GM19035 (cell line): ENCODE results near the gene MAPKAPK5.
A peak's percentile ranks its signal among the peaks of the same experiment; 100 is the strongest.
"Not testable (repeated sequence)": the region's sequence is repeated elsewhere in the genome, so short reads cannot be mapped to it uniquely, and the experiment has no call there.

Experiments
- ATAC-seq: cut with Tn5 transposase; IDR thresholded peaks from one replicate; pipeline ENCODE4 v1.9.1; 2021; ENCODE audit not compliant: unreplicated experiment

The MAPKAPK5 gene

DNA sequence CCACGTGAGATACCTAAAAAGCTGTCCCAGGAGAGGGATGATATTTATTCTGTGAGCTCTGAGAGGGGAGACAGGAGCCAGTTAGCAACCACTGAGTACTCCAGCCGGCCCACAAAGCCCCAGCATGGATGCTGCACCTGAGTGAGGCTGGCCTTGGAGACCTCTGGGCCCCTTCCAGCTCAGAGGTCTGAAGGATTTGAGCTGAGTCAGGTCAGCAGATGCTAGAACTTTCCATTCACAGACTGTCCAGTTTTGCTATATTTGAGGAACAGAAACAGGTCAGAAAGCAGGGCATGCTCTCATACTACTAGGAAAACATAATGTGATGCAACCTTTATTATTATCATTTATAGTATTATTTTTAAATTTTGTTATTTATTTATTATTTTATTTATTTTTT lies 15.0 kb upstream of the MAPKAPK5 start:
- no peak for ATAC-seq

DNA sequence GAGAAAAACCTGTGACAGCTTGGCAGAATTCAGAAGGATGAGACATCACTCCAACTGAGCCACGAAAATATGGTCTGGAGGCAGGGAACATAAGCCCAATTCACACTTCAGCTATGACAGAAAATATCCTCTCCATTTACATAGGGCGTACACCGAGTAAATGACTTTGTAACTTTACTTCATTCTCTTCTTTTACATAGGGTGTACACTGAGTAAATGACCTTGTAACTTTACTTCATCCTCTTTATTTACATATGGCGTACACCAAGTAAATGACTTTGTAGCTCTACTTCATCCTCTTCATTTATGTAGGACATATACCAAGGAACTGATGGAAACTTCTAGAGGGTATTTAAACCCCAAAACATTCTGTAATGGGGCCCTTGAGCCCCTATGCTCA lies 14.1 kb upstream of the MAPKAPK5 start:
- ATAC-seq, result no peak

DNA sequence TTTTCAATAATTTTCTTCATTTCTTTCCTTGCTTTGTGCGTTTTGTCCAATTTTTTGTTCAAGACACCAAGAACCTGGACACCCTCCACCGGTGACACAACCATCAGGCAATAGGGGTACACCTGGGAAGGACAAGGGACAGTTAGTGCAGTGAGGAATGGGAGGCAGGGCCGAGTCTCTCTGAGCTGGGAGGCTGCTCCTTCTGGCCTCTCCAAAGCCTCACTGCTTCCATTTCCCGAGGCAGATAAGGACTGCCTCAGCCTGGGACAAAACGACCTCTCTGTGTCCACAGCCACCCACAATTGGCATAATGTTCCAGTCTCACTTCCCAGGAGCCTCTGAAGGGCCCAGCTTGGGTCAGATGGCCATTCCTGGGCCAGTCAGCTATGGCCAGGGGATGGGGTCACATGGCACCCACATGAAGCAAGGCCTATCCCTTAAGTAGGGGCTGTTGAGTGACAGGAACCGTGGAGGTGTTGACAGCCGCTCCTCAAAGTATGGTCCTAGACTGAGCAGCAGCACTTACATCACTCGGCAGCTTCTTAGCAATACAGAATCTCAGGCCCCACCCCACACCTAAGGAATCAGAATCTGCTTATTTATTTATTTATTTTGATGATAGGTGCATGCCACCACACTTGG lies 13.6 kb upstream of the MAPKAPK5 start:
- ATAC-seq, result no peak

DNA sequence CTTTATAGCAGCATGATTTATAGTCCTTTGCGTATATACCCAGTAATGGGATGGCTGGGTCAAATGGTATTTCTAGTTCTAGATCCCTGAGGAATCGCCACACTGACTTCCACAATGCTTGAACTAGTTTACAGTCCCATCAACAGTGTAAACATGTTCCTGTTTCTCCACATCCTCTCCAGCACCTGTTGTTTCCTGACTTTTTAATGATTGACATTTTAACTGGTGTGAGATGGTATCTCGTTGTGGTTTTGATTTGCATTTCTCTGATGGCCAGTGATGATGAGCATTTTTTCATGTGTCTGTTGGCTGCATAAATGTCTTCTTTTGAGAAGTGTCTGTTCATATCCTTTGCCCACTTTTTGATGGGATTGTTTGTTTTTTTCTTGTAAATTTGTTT lies 12.4 kb upstream of the MAPKAPK5 start:
- not testable (repeated sequence) for ATAC-seq

DNA sequence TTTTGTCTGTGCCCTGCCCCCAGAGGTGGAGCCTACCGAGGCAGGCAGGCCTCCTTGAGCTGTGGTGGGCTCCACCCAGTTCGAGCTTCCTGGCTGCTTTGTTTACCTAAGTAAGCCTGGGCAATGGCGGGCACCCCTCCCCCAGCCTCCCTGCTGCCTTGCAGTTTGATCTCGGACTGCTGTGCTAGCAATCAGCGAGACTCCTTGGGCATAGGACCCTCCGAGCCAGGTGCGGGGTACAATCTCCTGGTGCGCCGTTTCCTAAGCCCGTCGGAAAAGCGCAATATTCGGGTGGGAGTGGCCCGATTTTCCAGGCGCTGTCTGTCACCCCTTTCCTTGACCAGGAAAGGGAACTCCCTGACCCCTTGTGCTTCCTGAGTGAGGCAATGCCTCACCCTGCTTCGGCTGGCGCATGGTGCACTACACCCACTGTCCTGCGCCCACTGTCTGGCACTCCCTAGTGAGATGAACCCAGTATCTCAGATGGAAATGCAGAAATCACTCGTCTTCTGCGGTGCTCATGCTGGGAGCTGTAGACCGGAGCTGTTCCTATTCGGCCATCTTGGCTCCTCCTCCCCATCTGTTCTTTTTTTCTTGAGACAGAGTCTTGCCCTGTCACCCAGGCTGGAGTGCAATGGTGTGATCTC lies 7.2 kb upstream of the MAPKAPK5 start:
- not testable (repeated sequence) for ATAC-seq

DNA sequence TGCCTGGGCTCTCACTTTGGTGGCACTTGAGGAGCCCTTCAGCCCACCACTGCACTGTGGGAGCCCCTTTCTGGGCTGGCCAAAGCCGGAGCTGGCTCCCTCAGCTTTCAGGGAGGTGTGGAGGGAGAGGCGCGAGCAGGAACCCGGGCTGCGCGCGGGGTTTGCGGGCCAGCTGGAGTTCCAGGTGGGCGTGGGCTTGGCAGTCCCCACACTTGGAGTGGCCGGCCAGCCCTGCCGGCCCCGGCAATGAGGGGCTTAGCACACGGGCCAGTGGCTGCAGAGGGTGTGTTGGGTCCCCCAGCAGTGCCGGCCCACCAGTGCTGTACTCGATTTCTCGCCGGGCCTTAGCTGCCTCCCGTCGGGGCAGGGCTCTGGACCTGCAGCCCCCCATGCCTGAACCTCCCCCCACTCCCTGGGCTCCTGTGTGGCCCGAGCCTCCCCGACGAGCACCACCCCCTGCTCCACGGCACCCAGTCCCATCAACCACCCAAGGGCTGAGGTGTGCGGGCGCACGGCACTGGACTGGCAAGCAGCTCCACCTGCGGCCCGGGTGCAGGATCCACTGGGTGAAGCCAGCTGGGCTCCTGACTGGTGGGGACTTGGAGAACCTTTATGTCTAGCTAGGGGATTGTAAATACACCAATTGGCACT lies 6.4 kb upstream of the MAPKAPK5 start:
- not testable (repeated sequence) for ATAC-seq

DNA sequence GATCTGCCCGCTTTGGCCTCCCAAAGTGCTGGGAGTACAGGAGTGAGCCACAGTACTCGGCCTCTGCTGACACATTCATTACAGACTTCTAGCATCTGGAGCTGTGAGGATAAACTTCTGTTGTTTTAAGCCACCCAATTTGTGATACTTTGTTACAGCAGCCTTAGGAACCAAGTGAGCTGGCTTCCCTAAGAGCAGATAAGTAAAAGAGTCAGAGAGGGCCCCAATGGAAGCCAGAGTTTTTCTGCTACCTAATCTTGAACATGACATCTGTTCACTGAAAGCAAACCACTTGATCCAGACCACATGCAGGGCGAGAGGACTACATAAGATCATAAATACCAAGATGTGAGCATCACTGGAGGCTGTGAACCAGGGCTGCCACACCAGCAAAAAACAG lies 3.7 kb upstream of the MAPKAPK5 start:
- no peak for ATAC-seq

DNA sequence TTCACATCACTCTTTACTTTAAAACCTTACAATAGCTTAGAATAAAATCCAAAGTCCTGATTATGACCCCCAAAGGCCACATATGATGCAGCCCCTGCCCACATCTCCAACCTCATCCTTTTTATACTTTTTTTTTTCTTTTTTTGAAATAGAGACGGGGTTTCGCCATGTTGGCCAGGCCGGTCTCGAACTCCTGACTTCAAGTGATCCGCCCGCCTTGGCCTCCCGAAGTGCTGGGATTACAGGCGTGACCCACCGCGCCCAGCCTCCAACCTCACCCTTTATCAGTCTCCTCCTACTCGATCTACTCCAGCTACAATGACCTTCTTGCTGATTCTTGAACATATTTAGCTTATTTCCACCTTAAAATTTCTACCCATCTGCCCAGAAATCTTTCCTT lies 1.2 kb upstream of the MAPKAPK5 start:
- no peak for ATAC-seq

DNA sequence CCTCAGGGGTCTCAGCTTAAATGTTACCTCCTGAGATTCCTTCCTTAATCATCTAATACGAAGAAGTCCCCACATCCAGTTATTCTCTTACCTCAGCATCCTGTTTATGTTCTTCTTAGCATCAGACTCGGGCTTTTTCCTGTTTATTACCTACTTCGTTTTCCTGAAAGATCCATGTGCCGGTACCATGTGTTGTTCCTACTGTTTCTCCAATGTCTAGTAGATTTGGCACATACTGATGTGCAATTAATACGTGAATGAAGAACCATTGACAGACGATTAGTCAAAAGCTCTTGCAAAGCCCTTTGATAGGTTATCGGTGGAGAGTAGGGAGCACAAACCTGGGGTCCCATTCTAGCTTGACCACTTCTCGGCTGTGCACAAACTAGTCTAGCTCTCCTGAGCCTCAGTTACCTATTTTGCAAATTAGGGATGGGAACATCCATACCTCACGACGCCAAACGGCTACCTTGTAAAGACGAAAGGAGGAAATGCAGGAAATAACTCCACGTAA lies 735 bp upstream of the MAPKAPK5 start:
- ATAC-seq, result peak; percentile 8

DNA sequence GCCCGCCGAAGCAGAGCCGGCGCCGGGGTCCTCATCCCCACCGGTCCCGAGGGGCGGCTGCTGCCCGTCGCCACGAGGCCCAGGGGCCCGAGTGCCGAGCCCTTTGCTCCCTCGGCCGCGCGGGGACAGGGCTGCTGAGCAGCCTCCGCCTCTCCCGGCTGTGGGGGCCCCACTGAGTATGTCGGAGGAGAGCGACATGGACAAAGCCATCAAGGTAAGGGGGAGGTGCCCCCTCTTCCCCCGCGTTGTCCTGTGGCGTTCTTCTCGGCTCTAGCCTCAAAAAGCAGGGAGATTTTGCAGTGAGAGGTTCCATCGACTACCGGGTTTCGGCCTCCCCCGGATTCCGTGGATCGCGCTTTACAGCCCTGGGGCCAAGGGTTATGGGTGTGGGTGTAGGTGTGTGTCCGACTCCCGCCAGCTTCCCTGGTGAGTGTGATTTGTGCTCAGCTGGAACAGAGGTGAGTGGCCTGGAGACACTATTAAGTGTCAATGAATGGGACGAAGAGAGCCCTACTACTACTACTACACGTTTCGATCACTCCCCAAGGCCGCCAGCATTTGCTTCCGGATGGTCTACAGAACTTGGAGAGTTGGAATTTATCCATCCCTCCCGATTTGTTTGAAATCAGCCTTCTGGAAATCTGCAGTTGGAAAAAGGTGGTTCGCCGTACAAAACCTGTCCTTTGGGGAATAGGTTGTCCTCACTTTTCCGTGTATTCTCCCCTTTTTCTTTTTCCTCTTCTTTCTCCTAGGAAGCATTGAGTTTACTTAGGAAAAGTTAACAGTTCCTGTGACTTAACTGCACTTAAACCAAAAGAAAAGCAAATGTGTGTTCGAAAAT lies 748 bp downstream of the MAPKAPK5 start:
- ATAC-seq, result peak; percentile 23

DNA sequence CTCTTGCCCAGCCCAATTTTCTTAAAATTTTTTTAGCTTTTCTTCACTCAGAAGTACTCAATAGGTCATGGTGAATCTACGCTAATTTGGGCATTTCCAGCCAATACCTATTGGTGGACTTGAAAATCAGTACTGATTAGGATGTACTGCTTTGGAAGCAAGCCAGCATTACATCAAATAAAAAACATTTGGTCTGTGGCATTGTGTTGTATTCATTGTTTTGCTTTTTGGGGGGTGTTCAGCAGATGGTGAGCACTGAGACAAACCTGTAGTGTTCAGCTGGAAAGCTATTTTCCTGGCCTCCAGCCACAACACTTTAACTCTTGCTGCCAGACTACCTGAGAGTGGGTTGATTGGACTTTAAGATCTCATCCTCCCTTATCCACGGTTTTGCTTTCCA lies 4.0 kb downstream of the MAPKAPK5 start:
- ATAC-seq, result no peak

DNA sequence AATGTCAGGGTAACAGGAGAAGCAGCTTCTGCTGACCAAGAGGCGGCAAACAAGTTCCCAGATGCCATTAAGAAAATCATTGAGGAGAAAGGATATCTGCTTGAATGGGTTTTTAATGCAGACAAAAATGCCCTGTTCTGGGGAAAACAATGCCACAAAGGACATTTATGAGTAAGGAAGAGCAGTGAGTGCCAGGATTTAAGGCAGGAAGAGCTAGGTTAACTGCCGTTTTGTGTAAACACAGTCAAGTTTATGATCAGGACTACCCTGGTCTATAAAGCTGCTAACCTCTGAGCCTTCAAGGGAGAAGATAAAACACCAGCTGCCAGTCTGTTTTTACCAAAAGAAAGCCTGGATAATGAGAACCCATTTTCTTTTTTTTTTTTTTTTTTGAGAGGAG lies 8.5 kb downstream of the MAPKAPK5 start:
- ATAC-seq, result no peak

DNA sequence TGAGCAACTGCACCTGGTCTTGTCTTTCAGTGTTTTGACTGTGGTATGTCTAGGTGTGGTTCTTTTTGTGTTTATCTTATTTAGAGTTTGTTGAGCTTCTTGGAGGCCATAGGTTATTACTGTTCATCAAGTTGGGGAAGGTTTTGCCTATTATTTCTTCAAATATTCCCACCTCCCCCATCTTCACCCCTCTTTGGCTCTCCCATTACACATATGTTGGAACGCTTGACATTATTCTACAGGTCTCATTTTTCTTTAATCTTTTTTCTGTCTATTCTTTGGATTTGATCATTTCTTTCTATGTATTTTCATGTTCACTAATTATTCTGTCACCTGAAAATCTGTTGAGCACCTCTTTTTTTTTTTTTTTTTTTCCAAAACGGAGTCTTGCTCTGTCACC lies 16.2 kb downstream of the MAPKAPK5 start:
- no peak for ATAC-seq

DNA sequence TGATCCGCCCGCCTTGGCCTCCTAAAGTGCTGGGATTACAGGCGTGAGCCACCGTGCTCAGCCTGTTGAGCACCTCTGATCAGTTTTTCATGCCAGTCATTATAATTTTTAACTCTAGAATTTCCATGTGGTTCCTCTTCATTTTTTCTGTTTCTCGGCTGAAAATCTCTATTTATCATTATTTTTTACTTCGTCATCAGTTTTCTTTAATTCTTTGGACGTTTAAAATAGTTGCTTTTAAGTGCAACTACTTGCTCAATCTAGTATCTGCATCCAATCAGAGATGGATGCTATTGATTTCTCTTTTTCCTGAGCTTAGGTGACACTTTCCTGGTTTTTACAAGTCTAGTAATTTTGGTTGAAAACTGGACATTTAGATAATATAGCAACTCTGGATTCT lies 16.8 kb downstream of the MAPKAPK5 start:
- no peak for ATAC-seq

DNA sequence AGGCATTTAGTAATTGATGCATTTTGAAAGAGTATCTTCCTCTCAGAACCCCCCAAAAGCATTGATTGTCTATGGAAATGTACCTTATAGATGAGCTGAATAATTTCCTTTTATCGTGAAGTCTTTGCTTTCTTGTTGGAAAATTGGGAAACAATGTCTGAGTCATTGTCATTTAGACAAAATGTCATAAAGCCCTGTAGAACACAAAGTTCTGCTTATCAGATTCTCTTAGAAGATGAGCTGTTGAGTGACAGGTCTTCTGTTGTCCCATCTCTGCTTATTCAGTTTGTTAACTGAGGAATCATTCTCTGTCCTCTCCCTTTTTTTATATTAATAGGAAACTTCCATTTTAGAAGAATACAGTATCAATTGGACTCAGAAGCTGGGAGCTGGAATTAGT lies 22.9 kb downstream of the MAPKAPK5 start:
- no peak for ATAC-seq

DNA sequence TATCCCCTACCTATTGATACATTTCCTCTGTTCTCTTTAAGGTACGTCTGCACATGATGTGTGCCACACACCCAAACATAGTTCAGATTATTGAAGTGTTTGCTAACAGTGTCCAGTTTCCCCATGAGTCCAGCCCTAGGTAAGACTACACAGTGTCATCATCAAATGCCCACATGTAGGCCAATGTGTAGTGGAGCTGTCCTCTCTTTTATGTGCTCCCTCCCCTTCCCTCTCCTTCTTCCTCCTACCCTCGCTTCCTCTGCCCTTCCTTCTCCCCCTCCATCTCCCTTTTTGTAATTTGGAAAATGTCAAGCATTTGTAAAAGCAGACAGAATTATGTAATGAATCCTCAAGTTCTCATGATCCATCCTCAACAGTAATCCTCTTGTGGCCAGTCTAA lies 25.5 kb downstream of the MAPKAPK5 start:
- ATAC-seq, result no peak

DNA sequence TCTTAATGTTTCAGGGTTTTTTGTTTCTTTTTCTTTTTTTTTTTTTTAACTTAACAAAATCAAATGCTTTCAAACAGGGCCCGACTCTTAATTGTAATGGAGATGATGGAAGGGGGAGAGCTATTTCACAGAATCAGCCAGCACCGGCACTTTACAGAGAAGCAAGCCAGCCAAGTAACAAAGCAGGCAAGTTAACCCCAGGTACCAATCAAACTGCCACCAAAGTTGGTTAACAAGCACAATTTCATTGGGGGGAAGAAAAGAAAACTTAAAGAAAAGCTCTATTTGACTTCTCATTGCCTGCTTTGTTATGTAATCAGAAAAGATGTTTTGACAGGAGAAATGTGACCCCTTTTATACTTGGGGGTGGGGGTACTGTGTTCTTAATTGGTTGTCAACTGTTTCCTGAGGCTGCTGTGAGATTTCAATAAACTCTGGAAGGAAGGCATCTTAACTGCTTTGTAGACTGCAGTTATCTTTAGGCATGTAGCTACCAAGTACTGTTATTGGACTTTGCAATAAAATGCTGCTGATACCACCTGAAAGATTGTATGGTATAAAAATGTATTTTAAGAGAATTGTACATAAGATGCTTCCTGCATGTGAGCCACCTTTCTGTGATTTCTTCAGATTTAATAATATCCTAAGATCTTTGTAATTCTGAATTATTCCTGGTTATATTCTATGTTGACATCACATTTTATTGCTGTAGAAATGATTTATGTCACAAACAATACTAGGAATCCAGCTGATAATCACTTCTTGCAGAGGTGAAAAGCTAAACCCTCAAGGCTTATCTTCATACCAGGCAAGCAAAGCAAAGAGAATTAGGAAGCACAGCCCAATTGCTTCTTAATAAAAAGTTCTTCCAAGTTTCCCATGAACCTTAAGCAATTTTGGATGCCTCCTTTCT lies 26.9 kb downstream of the MAPKAPK5 start:
- ATAC-seq, result no peak

DNA sequence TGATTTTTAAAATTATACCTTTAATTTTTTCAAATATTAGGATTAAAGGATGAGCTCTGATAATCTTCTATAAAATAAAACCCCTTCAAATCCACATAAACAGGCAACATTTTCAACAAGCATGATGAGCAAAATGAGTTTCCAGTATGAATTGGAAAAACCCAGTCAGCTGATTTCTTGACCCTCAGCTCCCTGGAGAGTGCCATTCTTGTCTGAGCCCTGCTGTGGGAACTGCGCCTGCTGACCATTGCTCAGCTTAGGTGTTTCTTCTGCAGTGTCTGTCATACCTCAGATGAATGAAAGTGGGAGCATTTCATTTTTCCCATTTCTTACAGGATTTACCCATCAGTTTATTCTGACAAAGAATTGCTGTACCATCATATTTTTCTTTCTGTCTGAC lies 27.6 kb downstream of the MAPKAPK5 start:
- ATAC-seq, result no peak

DNA sequence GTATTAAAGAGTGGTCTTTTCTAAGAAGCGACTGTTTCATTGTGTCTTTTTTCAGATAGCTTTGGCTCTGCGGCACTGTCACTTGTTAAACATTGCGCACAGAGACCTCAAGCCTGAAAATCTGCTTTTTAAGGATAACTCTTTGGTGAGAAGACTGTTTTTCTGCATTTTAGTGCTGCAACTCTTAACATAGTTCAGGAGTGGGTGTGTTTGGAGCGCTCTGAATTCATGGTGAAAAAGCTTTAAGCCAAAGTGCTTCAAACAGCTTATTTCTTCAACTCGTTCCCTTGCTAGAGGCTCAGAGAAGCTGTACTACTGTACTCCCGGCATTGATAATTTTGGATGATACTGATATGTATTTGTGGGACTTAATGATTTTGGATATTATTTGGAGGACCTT lies 28.2 kb downstream of the MAPKAPK5 start:
- ATAC-seq, result no peak

DNA sequence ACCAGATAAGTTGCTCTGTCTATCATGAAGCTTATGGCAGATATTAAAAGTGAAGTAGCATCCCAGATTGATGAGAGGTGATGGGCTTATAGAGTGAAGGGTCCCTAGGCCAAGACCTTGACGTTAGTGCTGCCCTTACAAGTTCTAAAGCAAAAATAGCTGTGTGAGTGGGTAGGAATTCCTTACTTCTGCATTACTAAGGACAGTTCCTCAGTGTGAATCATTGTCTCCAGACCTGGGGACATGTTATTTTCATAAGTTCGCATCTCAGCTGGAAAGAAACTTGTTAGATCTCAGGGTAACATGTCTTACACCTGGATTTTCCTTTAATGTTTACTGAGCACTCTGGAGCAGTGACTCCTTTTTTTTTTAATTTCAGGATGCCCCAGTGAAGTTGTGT lies 28.7 kb downstream of the MAPKAPK5 start:
- ATAC-seq, result no peak
